Lower leg skin (tissue), 4 donors: Measurements from ENCODE around the gene TNFSF4. TPM values are rescaled to one million over a fixed set of nuclear protein-coding genes. Genes with fewer than 3 reads are reported as not detected.
"Not testable (repeated sequence)": the region's sequence is repeated elsewhere in the genome, so short reads cannot be mapped to it uniquely, and the experiment has no call there.

Experiments used
- DNase-seq, 2 donors: peaks; one replicate each; pipeline ENCODE4 v3.0.0-alpha.2; 2019; ENCODE audit warnings: low spot score in 2 of 2
- H3K4me3 ChIP-seq: fragments of 200-600 bp; sonication (generic); 2 replicates; pipeline ENCODE4 v1.5.1; 2017; ENCODE audit warnings: mild to moderate bottlenecking, low read depth; ENCODE audit not compliant: poor library complexity, severe bottlenecking
- POLR2A ChIP-seq, 2 donors: fragments of 450-650 bp; IDR thresholded peaks; one replicate each; pipeline ENCODE4 v1.6.1; 2016 to 2017; ENCODE audit warnings: antibody characterized with exemption in 2 of 2, mild to moderate bottlenecking in 1 of 2, moderate library complexity in 1 of 2
- WGBS, 2 donors: methylation state at CpG; one replicate each; pipeline ENCODE4 v1.1.5; 2018; 5-methylcytosine and 5-hydroxymethylcytosine counted together
- intact Hi-C: fragments of 100-400 bp; cut with DNase I; formaldehyde crosslinking; loops from one replicate; pipeline ENCODE4 v1.15.0; 2023; ENCODE audit warnings: low total_unique reads
- total RNA-seq, 4 donors: library from RNA; depleted of rRNA; stranded (reverse); fragments of >200 nt; gene quantifications; one replicate each; pipeline ENCODE4 v1.1.0, GENCODE V29; 2016
- TF ChIP-seq, protein P1 (sequence below), 3 donors: fragments of 450-650 bp; IDR thresholded peaks; one replicate each; pipeline ENCODE4 v1.5.1; 2016; ENCODE audit warnings: antibody characterized with exemption in 3 of 3, mild to moderate bottlenecking in 3 of 3, moderate library complexity in 2 of 3

Gene TNFSF4
- total RNA-seq, 4 donors from 2014 or later, result 0.08 to 0.89 (median 0.32) TPM

DNA sequence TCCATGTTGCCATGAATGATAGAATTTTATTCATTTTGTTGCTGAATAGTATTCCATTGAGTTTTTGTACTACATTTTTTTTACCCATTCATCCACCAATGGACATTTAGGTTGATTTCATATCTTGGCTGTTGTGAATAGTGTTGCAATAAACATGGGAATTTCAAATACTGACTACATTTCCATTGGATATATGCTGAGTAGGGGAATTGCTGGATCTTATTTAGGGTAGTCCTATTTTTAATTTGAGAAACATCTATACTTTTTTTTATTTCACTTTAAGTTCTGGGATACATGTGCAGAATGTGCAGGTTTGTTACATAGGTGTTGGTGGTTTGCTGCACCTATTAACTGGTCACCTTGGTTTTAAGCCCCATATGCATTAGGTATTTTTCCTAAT is 38.8 kb upstream of the TNFSF4 start:
- intact Hi-C loops, result no loop called here
- DNase-seq, result no peak
- H3K4me3 ChIP-seq, result no peak overlapping the region
- TF ChIP-seq, protein P1, sequence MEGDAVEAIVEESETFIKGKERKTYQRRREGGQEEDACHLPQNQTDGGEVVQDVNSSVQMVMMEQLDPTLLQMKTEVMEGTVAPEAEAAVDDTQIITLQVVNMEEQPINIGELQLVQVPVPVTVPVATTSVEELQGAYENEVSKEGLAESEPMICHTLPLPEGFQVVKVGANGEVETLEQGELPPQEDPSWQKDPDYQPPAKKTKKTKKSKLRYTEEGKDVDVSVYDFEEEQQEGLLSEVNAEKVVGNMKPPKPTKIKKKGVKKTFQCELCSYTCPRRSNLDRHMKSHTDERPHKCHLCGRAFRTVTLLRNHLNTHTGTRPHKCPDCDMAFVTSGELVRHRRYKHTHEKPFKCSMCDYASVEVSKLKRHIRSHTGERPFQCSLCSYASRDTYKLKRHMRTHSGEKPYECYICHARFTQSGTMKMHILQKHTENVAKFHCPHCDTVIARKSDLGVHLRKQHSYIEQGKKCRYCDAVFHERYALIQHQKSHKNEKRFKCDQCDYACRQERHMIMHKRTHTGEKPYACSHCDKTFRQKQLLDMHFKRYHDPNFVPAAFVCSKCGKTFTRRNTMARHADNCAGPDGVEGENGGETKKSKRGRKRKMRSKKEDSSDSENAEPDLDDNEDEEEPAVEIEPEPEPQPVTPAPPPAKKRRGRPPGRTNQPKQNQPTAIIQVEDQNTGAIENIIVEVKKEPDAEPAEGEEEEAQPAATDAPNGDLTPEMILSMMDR (IDR thresholded peaks at IDR 0.05), result no peak
- TF ChIP-seq POLR2A (IDR thresholded peaks at IDR 0.05), result no peak

DNA sequence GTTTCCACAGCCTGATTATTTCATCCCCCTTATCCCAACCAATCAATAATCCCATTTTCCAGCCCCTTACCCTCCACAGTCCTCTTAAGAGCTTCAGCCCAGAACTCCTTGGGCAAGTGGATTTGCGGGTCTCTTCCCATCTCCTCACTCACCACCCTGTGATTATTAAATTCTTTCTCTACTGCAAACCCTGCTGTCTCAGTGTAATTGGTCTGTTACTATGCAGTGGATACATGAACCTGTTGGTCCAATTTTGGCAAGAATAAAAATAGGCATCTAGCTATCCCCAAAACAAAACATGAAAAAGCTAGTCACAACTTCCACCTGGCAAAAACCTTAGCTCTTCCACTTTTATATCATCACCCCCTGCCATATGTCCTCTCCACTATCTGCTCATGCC is 36.2 kb upstream of the TNFSF4 start:
- intact Hi-C loops, result no loop called here
- DNase-seq, result no peak
- WGBS, 2 donors, result 89 to 92% methylated on average over 1 of the region's 1 CpG
- no peak overlapping the region for H3K4me3 ChIP-seq
- TF ChIP-seq POLR2A (IDR thresholded peaks at IDR 0.05), result no peak
- TF ChIP-seq, protein P1 (IDR thresholded peaks at IDR 0.05), result no peak

DNA sequence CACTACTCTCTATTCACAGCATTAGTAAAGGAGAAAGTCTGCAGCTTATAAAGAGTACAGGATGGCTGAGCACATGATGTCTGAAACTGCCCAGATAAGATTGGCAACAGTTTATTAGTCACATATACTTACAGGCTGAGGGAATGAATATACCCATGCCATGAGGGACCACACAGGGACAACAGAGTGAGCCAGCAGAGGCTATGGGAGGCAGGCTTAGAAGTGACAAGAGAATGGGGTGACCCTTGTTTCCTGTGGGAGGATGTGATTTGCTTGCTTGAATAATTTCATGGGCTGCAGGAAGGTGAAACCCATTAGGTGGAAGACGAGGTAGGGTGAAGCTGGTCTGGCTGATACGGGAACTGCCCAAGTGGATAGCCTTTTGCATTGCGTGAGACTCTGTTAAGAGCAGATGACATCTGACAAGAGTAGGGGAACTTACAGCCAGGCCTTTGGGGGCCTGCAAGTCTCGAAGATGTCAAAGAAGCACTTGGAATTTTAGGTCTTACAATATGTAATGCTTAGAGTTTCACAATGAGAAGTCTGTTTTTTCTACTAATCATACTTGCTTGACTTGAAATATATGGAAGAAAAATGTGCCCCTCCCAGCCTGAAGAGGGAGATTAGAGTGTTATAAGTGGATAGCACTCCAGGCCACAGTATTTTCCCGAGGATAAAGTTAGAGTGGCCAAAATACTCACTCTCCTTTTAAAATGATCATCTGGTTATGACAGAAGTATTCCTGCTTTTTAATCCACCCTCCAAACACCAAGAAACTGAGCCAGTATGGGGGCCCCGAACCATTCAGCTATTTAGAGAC is 34.6 kb upstream of the TNFSF4 start:
- WGBS, 2 donors, result 86 to 88% methylated on average over 6 of the region's 6 CpGs
- no peak for DNase-seq
- intact Hi-C loops, result no loop called here
- H3K4me3 ChIP-seq, result no peak overlapping the region
- no peak for TF ChIP-seq POLR2A (IDR thresholded peaks at IDR 0.05)
- TF ChIP-seq, protein P1 (IDR thresholded peaks at IDR 0.05), result no peak

DNA sequence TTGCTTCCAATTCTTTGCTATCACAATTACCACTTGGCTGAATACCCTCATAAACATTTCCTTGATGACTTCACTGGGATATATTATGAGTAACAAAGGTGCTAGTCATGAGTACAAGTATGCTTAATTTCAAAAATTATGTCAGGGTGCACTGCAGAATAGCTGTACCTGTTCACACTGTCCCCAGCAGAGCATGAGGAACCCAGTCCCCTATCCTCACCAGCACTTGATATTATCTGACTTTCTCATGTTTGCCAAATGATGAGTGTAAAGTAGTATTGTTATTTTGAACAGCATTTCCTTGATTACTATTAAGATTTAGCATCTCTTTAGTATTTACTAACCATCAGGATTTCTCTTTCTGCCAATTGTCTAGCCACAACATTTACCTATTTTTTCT is 33.5 kb upstream of the TNFSF4 start:
- intact Hi-C loops, result no loop called here
- no peak for TF ChIP-seq POLR2A (IDR thresholded peaks at IDR 0.05)
- TF ChIP-seq, protein P1 (IDR thresholded peaks at IDR 0.05), result no peak
- DNase-seq, result no peak
- H3K4me3 ChIP-seq, result no peak overlapping the region

DNA sequence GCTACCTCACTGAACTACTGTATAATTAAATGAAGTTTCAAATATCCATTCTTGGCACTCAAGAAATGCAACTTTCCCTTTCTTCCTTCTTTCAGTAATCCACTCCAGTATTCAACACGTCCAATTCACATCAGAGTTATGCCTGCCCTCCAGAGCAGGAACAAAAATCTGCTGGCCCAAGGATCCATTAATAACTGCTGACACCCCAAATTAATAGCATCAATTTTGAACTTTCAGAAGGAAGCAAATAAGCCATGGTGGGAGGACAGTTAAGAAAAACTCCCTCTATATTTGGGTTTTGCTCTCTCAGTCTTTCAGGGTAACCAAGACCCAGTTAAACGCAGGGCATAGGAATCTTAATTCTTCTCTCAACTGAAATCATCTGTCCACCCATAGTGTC is 31.9 kb upstream of the TNFSF4 start:
- H3K4me3 ChIP-seq, result no peak overlapping the region
- WGBS, 2 donors, result 88 to 89% methylated on average over 2 of the region's 2 CpGs
- intact Hi-C loops, result no loop called here
- DNase-seq, result no peak
- TF ChIP-seq, protein P1 (IDR thresholded peaks at IDR 0.05), result no peak
- TF ChIP-seq POLR2A (IDR thresholded peaks at IDR 0.05), result no peak

DNA sequence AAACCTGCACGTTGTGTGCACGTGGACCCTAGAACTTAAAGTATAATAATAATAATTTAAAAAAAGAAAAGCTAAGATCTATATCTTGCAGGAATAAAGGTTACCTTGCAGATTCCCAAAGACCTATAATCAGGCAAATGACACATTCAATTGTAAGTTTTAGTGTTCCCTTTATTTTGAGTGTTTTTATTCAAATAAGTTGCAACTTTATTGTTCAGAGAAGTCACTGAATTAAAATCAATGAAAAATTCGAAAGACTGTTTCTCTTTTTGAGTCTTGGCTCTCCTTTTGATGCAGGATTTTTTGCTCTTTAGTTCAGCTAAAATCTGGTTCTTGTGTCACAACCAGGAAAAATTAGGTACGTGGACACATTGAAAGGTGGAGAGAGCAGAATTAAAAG is 27.8 kb upstream of the TNFSF4 start:
- WGBS, 2 donors, result 90 to 91% methylated on average over 4 of the region's 4 CpGs
- intact Hi-C loops, result loop anchor here (5.0 kb wide), 1 partner anchor 1303 kb away; no protein-coding TSS in a partner anchor
- no peak overlapping the region for H3K4me3 ChIP-seq
- TF ChIP-seq, protein P1 (IDR thresholded peaks at IDR 0.05), result no peak
- no peak for TF ChIP-seq POLR2A (IDR thresholded peaks at IDR 0.05)
- DNase-seq, result no peak

DNA sequence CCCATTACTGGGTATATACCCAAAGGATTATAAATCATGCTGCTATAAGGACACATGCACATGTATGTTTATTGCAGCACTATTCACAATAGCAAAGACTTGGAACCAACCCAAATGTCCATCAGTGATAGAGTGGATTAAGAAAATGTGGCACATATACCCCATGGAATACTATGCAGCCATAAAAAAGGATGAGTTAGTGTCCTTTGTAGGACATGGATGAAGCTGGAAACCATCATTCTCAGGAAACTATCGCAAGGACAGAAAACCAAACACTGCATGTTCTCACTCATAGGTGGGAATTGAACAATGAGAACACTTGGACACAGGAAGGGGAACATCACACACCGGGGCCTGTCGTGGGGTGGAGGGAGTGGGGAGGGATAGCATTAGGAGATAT is 27.3 kb upstream of the TNFSF4 start:
- DNase-seq, H3K4me3 ChIP-seq: not testable (repeated sequence)
- WGBS, 2 donors, result 96 to 98% methylated on average over 3 of the region's 3 CpGs
- intact Hi-C loops, result loop anchor here (5.0 kb wide), 1 partner anchor 1302 kb away; no protein-coding TSS in a partner anchor

DNA sequence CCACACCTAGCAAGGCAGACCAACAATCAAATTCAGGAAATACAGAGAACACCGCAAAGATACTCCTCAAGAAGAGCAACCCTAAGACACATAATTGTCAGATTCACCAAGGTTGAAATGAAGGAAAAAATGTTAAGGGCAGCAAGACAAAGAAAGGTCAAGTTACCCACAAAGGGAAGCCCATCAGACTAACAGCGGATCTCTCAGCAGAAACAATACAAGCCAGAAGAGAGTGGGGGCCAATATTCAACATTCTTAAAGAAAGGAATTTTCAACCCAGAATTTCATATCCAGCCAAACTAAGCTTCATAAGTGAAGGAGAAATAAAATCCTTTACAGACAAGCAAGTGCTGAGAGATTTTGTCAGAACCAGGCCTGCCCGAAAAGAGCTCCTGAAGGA is 21.9 kb upstream of the TNFSF4 start:
- 94 to 97% methylated on average over 3 of the region's 3 CpGs for WGBS, 2 donors
- intact Hi-C loops, DNase-seq: not testable (repeated sequence)

More for the DNA sequence above, 21.9 kb upstream of the TNFSF4 start:
- not testable (repeated sequence) for H3K4me3 ChIP-seq
